Measurements from ENCODE around the gene EXOSC5.
A peak's percentile ranks its signal among the peaks of the same experiment; 100 is the strongest.
"Not testable (repeated sequence)": the region's sequence is repeated elsewhere in the genome, so short reads cannot be mapped to it uniquely, and the experiment has no call there.

The EXOSC5 gene

GRCh38 chr19:41426116-41426841, 29.1 kb upstream of the EXOSC5 start:
- no peak for DNase-seq

- DNase-seq: no peak
Observed at GRCh38 chr19:41425174-41426115, 28.3 kb upstream of the EXOSC5 start.

GRCh38 chr19:41424335-41425173, 27.4 kb upstream of the EXOSC5 start:
- DNase-seq: no peak

- no peak for DNase-seq
Observed at GRCh38 chr19:41422955-41423354, 25.8 kb upstream of the EXOSC5 start.

GRCh38 chr19:41422456-41422855, 25.3 kb upstream of the EXOSC5 start:
- DNase-seq: no peak

- DNase-seq: no peak
Observed at GRCh38 chr19:41421973-41422372, 24.8 kb upstream of the EXOSC5 start.

- peak; percentile 72 for DNase-seq
Observed at GRCh38 chr19:41421314-41421713, 24.2 kb upstream of the EXOSC5 start.

- DNase-seq: no peak
Observed at GRCh38 chr19:41420101-41420880, 23.1 kb upstream of the EXOSC5 start.

GRCh38 chr19:41416194-41416674, 19.1 kb upstream of the EXOSC5 start:
- DNase-seq: no peak

- peak; percentile 49 for DNase-seq
Observed at GRCh38 chr19:41415154-41415571, 18.0 kb upstream of the EXOSC5 start.

- DNase-seq: no peak
Observed at GRCh38 chr19:41414461-41414860, 17.3 kb upstream of the EXOSC5 start.

GRCh38 chr19:41413947-41414346, 16.8 kb upstream of the EXOSC5 start:
- no peak for DNase-seq

- DNase-seq: no peak
Observed at GRCh38 chr19:41412953-41413352, 15.8 kb upstream of the EXOSC5 start.

- DNase-seq: no peak
Observed at GRCh38 chr19:41411968-41412265, 14.8 kb upstream of the EXOSC5 start.

GRCh38 chr19:41411100-41411967, 14.2 kb upstream of the EXOSC5 start:
- DNase-seq: no peak

- no peak for DNase-seq
Observed at GRCh38 chr19:41410336-41411054, 13.3 kb upstream of the EXOSC5 start.

- DNase-seq: no peak
Observed at GRCh38 chr19:41409288-41409687, 12.1 kb upstream of the EXOSC5 start.

- not testable (repeated sequence) for DNase-seq
Observed at GRCh38 chr19:41408846-41409245, 11.7 kb upstream of the EXOSC5 start.

GRCh38 chr19:41408256-41408655, 11.1 kb upstream of the EXOSC5 start:
- no peak for DNase-seq

GRCh38 chr19:41407271-41407670, 10.1 kb upstream of the EXOSC5 start:
- DNase-seq: no peak

GRCh38 chr19:41405776-41406175, 8.6 kb upstream of the EXOSC5 start:
- no peak for DNase-seq

Data from NCI-H1105 (cell line).